DND-41 (cell line): ENCODE data around the gene WDR88.
A peak's percentile ranks its signal among the peaks of the same experiment; 100 is the strongest.
"Not testable (repeated sequence)": the region's sequence is repeated elsewhere in the genome, so short reads cannot be mapped to it uniquely, and the experiment has no call there.

ENCODE experiments used
- ATAC-seq: fragments of 200-7000 bp; cut with Tn5 transposase; 3 replicates; pipeline ENCODE4 v1.9.1; 2021; ENCODE audit warnings: low read depth; ENCODE audit not compliant: insufficient read depth
- DNase-seq: peaks from one replicate; pipeline ENCODE4 v3.0.0-alpha.2; 2020
- H2AFZ ChIP-seq: 2 replicates; pipeline ENCODE4 v1.6.0; 2012; ENCODE audit warnings: low read depth, low read length
- H3K27ac ChIP-seq: 2 replicates; pipeline ENCODE4 v1.5.1; 2012; ENCODE audit warnings: low read length, inconsistent platforms
- H3K27me3 ChIP-seq: fragments of 200-600 bp; sonication (generic); 2 replicates; pipeline ENCODE4 v1.6.0; 2012; ENCODE audit warnings: low read length, mild to moderate bottlenecking, inconsistent platforms; ENCODE audit not compliant: insufficient read depth, poor library complexity
- H3K36me3 ChIP-seq: 2 replicates; pipeline ENCODE4 v1.5.1; 2012; ENCODE audit warnings: low read length, inconsistent platforms; ENCODE audit not compliant: insufficient read depth
- H3K4me1 ChIP-seq: 2 replicates; pipeline ENCODE4 v1.5.1; 2012; ENCODE audit warnings: mild to moderate bottlenecking, low read length; ENCODE audit not compliant: insufficient read depth
- H3K4me2 ChIP-seq: 2 replicates; pipeline ENCODE4 v1.6.0; 2012; ENCODE audit warnings: mild to moderate bottlenecking, moderate library complexity, low read length, inconsistent platforms; ENCODE audit not compliant: insufficient read depth
- H3K4me3 ChIP-seq, 2 experiments: fragments of 200-600 bp in 1 of 2; shearing (Covaris generic) in 1 of 2; 2 replicates each; pipeline ENCODE4 v1.5.1; 2012 to 2016; ENCODE audit warnings: inconsistent platforms in 2 of 2, low read length in 2 of 2, mild to moderate bottlenecking in 2 of 2, low read depth in 1 of 2, moderate library complexity in 1 of 2
- H3K79me2 ChIP-seq: 2 replicates; pipeline ENCODE4 v1.6.0; 2012; ENCODE audit warnings: low read length, inconsistent platforms; ENCODE audit not compliant: insufficient read depth
- H3K9ac ChIP-seq: 2 replicates; pipeline ENCODE4 v1.6.0; 2012; ENCODE audit warnings: low read depth, mild to moderate bottlenecking, inconsistent platforms, low read length, moderate library complexity
- H3K9me3 ChIP-seq: 2 replicates; pipeline ENCODE4 v1.5.1; 2012; ENCODE audit warnings: low read length, moderate library complexity, mild to moderate bottlenecking, inconsistent platforms; ENCODE audit not compliant: insufficient read depth, severe bottlenecking
- H4K20me1 ChIP-seq: 2 replicates; pipeline ENCODE4 v1.6.0; 2012; ENCODE audit warnings: low read length; ENCODE audit not compliant: insufficient read depth
- CTCF ChIP-seq: IDR thresholded peaks from 2 replicates; pipeline ENCODE4 v1.5.1; 2012; ENCODE audit warnings: borderline replicate concordance, low read length, moderate library complexity, mild to moderate bottlenecking; ENCODE audit not compliant: poor library complexity, severe bottlenecking; ENCODE audit errors: extremely low read depth
- EZH2 ChIP-seq: IDR thresholded peaks from 3 replicates; pipeline ENCODE4 v1.6.1; 2012; ENCODE audit warnings: borderline replicate concordance, low read depth, mild to moderate bottlenecking, moderate library complexity, low read length, inconsistent platforms; ENCODE audit not compliant: severe bottlenecking

WDR88 gene

DNA sequence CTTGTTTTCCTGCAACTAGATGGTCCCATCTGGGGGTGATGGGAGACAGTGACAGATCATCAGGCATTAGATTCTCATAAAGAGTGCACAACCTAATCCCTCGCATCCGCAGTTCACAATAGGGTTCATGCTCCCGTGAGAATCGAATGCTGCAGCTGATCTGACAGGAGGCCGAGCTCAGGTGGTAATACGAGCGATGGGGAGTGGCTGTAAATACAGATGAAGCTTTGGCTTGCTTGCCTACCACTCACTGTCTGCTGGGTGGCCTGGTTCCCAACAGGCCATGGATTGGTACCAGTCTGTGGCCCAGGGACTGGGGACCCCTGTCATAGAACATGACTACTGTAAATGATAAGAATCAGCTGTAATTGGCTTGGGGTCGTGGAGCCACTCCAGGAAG is 28.0 kb downstream of the WDR88 start:
- Histone ChIP-seq H3K4me2 (0 out of 2 replicates have a peak overlapping the region, but pooled peaks have one; percentile 22), H3K9me3 (no peaks in the 10 kb centered on the region), H2AFZ (peak overlapping the region; percentile 5; the same call in 1 of the 2 replicates), H3K4me3 (no peak overlapping the region), H3K27me3 (no peaks in the 10 kb centered on the region), H3K27ac (peak overlapping the region; percentile 49), H3K4me1 (peaks cover 25% of the 10 kb centered on the region), H4K20me1 (0 out of 2 replicates have a peak, but pooled peaks cover 2% of the 10 kb centered on the region), H3K79me2 (no peaks in the 10 kb centered on the region), H3K36me3 (no peaks in the 10 kb centered on the region), H3K9ac (no peak overlapping the region)
- TF ChIP-seq CTCF (no peak), EZH2 (no peak)
- ATAC-seq (no peak; the same call in 2 of the 3 replicates), DNase-seq (no peak)

DNA sequence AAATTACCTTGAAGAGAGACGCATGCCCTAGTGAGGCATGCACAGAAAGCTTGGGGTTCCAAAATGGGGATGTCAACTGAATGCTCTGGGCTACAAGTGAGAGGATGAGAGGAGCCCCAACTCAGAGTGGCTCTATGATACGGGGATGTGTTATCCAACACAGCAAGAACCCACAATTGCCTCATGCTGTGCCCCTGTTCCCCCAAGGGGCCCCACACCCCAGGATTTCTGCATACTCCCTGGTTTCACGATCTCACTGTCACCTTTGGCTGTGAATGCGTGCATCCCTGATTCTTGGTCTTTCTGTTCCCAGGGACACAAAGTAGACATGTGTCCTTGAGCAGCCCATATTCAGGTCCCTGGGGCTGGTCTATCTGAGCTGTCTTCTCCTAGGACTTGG is 29.3 kb downstream of the WDR88 start:
- no peak for ATAC-seq
- no peak overlapping the region for H2AFZ ChIP-seq
- DNase-seq = no peak
- H3K9ac ChIP-seq = no peak overlapping the region
- no peaks in the 10 kb centered on the region for H3K9me3 ChIP-seq
- H3K27me3 ChIP-seq = no peaks in the 10 kb centered on the region
- TF ChIP-seq CTCF = no peak
- TF ChIP-seq EZH2 = no peak
- H3K79me2 ChIP-seq = no peaks in the 10 kb centered on the region
- no peaks in the 10 kb centered on the region for H3K36me3 ChIP-seq
- peaks cover 25% of the 10 kb centered on the region for H3K4me1 ChIP-seq
- no peak overlapping the region for H3K4me3 ChIP-seq
- H3K27ac ChIP-seq = no peak overlapping the region
- no peak overlapping the region for H3K4me2 ChIP-seq
- 0 out of 2 replicates have a peak, but pooled peaks cover 2% of the 10 kb centered on the region for H4K20me1 ChIP-seq

DNA sequence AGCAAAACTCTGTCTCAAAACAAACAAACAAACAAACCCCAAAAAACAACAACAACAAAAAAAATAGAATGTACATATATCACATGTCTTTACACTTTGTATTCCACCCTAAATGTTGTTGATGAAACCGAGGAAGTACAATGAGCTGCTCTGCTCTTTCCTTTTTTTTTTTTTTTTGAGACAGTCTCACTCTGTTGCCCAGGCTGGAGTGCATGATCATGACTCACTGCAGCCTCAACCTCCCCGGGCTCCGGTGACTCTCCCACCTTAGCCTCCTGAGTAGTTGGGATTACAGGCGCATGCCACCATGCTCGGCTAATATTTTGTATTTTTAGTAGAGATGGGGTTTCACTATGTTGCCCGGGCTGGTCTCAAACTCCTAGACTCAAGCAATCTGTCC is 31.6 kb downstream of the WDR88 start:
- no peaks in the 10 kb centered on the region for H3K27me3 ChIP-seq
- H3K27ac ChIP-seq = no peak overlapping the region
- H3K4me1 ChIP-seq = peaks cover 19% of the 10 kb centered on the region
- no peak overlapping the region for H2AFZ ChIP-seq
- TF ChIP-seq CTCF (no peak), EZH2 (no peak)
- H3K9ac ChIP-seq = no peak overlapping the region
- no peaks in the 10 kb centered on the region for H3K36me3 ChIP-seq
- DNase-seq (no peak), ATAC-seq (no peak)
- H4K20me1 ChIP-seq = 0 out of 2 replicates have a peak, but pooled peaks cover 2% of the 10 kb centered on the region
- H3K79me2 ChIP-seq = no peaks in the 10 kb centered on the region
- no peak overlapping the region for H3K4me3 ChIP-seq
- no peak overlapping the region for H3K4me2 ChIP-seq
- H3K9me3 ChIP-seq = peaks cover 4% of the 10 kb centered on the region

DNA sequence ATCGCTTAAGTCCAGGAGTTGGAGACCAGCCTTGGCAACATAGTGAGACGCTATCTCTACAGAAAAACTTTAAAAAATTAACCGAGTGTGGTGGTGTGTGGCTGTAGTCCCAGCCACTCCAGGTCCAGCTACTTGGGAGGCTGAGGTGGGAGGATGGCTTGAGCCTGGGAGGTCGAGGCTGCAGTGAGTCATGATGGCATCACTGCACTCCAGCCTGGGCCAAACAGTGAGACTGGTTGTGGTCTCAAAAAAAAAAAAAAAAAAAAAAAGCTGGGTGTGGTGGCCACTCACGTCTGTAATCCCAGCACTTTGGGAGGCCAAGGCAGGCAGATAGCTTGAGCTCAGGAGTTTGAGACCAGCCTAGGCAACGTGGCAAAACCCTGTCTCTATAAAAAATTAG is 34.1 kb downstream of the WDR88 start:
- not testable (repeated sequence) for H3K4me3 ChIP-seq

More for the DNA sequence above, 34.1 kb downstream of the WDR88 start:
- H3K27me3 ChIP-seq, H3K9me3 ChIP-seq, H3K79me2 ChIP-seq, DNase-seq, H3K27ac ChIP-seq, H2AFZ ChIP-seq, H3K4me1 ChIP-seq, H3K4me2 ChIP-seq, H3K36me3 ChIP-seq, H3K9ac ChIP-seq, ATAC-seq, H4K20me1 ChIP-seq: not testable (repeated sequence)
